HG03139 (cell line): ENCODE results near the gene CADM4.
"Not testable (repeated sequence)": the region's sequence is repeated elsewhere in the genome, so short reads cannot be mapped to it uniquely, and the experiment has no call there.

Experiments used
- ATAC-seq: cut with Tn5 transposase; IDR thresholded peaks from one replicate; pipeline ENCODE4 v1.9.1; 2021; ENCODE audit not compliant: unreplicated experiment

CADM4 gene

DNA sequence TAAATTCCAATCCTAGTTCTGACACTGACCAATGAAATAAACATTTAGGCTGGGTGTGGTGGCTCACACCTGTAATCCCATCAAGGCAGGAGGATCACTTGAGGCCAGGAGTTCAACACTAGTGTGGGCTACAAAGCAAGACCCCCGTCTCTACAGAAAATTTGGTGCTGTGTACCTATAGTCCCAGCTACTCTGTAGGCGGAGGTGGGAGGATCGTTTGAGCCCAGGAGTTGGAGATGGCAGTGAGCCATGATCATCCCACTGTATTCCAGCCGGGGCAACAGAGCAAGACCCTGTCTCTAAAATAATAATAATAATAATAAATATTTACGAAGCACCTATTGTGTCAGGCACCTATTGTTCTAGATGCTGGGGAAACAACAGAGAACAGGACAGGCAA is 50.4 kb downstream of the CADM4 start:
- no peak for ATAC-seq

- not testable (repeated sequence) for ATAC-seq
These were observed 52.6 kb downstream of the CADM4 start for GRCh38 chr19:43587029-43587428.

GRCh38 chr19:43586346-43586745 is 53.3 kb downstream of the CADM4 start:
- no peak for ATAC-seq

DNA sequence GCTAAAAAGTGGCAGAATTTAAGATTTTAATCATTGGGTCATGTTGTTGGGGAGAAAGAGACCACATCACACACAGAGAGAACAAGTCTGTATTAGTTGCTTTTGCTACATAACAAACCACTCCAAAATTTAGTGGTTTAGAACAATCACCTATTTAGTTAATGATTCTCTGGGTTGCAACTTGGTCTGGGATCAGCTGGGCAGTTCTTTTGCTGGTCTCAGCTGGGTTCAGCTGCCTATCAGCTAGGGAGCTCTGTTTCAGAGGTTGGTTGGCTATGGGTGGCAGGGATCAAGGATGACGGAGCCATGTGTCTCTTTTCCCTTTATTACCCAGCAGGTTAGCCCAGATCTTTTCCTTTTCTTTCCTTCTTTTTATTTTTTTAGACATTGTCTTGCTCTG is 55.2 kb downstream of the CADM4 start:
- no peak for ATAC-seq

GRCh38 chr19:43582495-43582894 is 57.2 kb downstream of the CADM4 start:
- ATAC-seq = no peak

- no peak for ATAC-seq
These were observed 58.2 kb downstream of the CADM4 start for GRCh38 chr19:43581467-43581866.

DNA sequence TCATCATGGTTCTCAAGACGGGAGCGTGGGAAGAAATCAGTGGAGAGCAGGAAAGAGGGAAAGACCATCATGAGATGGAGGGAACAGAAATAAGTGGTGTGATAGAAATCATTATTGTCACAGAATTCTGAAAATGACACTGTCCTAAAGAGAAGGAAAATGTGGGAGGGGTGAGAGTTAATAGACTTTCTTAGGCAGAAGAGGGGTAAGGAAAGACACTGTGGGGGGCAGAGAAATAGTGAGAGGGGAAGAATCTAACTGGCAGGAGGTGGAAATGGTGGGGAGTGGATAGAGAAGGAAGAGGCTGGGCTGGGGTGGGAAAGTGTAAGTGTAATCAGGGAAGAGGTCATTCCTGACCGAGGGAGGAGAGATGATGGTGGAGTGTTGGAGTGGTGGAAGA is 60.9 kb downstream of the CADM4 start:
- ATAC-seq = no peak

DNA sequence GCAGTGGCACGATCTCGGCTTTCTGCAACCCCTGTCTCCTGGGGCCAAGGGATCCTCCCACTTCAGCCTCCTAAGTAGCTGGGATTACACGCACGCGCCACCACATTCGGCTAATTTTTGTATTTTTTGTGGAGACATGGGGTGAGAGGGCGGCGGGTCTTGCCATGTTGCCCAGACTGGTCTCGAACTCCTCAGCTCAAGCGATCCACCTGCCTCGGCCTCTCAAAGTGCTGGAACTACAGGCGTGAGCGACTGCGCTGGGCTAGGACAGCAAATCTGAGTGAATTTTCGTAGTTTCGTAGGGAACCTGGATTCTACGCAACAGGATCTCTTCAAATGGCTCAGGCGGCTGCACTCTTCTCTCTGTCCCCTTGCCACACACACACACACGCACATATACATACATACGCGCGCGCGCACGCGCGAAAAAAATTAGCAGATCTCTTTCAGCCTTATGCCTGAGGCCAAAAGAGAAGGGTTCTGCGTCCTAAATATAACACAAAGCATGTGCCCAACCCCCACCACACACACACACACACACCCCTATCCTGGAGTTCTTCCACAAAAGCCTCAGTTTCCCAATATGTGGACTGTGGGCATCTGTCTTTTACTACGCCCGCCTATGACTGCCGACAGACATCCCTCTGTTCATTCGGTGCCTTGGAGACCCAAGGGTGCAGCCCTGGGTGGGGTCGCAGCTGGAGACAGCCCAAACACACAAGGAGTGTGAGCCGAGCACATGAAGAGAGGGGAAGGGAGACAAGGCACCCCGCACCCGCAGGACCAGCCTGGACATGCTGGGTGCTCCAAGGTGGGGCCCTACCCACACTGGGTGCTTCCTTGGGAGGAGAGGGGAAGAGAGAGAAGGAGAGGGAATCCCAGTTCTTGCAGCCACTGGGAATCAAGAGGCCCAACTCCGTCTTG is 63.4 kb downstream of the CADM4 start:
- ATAC-seq = no peak

DNA sequence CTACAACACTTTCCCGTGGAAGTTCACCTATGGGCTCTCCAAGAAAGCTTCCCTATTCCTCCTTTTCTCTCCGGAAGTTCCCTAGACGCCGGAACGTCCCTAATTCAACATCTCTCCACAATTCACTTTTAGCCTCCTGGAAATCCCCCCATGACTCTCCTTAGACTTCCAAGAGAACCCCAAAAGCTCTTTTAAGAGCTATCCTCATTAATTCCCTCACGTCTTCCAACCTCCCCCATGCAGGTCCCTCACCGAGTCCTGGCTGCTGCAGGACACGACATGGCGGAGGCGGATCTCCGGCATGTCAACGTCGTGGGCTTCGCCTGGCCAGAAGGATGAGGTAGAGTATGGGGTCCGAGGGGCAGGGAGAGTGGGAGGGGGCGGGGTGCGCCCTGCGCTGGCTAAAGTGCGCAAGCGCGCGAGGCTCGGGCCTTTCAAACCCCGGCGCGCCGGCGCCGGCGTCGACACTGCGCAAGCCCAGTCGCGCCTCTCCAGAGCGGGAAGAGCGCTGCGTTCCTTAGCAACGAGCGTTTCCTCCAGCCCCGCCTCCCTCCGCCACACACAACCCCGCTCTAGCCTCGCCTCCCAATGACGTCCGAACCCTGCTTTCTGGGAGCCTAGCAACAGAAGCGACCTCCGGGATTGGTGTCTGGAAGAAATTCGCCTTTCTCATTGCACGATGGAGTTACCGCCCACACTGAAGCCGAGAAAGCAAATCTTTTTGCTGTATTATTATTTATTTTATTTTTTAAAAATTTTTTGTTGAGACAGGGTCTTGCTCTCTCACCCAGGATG is 64.3 kb downstream of the CADM4 start, which contains the start of the genes PINLYP and XRCC1:
Gene PINLYP (plus strand): TSS at position 646 of the 795 bp plus-strand sequence. CDS start 1,391 bp downstream, outside the sequence.
Gene XRCC1 (minus strand): TSS at position 372 of the 795 bp plus-strand sequence. CDS start 69 bp downstream, at position 303.
- peak; percentile 94 for ATAC-seq

GRCh38 chr19:43574424-43575155 is 65.1 kb downstream of the CADM4 start:
- ATAC-seq = no peak
